Stimulated activated CD4-positive, alpha-beta T cell treated with anti-CD3 and anti-CD28 coated beads, Interleukin-1b, Interleukin-23, amount 100 ng/mL, for 1 hour (primary cell): ENCODE results near the gene RHD.
"Not testable (repeated sequence)": the region's sequence is repeated elsewhere in the genome, so short reads cannot be mapped to it uniquely, and the experiment has no call there.

Source experiments
- DNase-seq, 2 donors: peaks; one replicate each; pipeline ENCODE4 v3.0.0-alpha.2; 2020; ENCODE audit warnings: low read depth in 2 of 2

Gene RHD

GRCh38 chr1:25355841-25356395, 83.6 kb downstream of the RHD start:
- DNase-seq, result no peak

GRCh38 chr1:25356441-25356840, 84.1 kb downstream of the RHD start:
- DNase-seq, result no peak

GRCh38 chr1:25356848-25357247, 84.5 kb downstream of the RHD start:
- DNase-seq, result no peak

- DNase-seq, result no peak
Measured at GRCh38 chr1:25360596-25361581, 88.6 kb downstream of the RHD start.

GRCh38 chr1:25361901-25362300, 89.6 kb downstream of the RHD start:
- DNase-seq, result no peak

GRCh38 chr1:25362634-25363559, 90.6 kb downstream of the RHD start:
- DNase-seq, result not testable (repeated sequence)

GRCh38 chr1:25369241-25369640, 96.9 kb downstream of the RHD start:
- no peak for DNase-seq

- not testable (repeated sequence) for DNase-seq
Measured at GRCh38 chr1:25369691-25370271, 97.5 kb downstream of the RHD start.

GRCh38 chr1:25371757-25372156, 99.4 kb downstream of the RHD start:
- not testable (repeated sequence) for DNase-seq

- DNase-seq, result not testable (repeated sequence)
Measured at GRCh38 chr1:25378367-25378766, 106.1 kb downstream of the RHD start.
